Skeletal muscle tissue (tissue), 4 donors: ENCODE measurements around the gene AGAP3. TPM values are rescaled to one million over a fixed set of nuclear protein-coding genes. Genes with fewer than 3 reads are reported as not detected.

Source experiments
- H3K27ac ChIP-seq: one replicate; pipeline ENCODE4 v1.7.0; 2013; ENCODE audit warnings: mild to moderate bottlenecking, low read depth, low read length, inconsistent platforms
- H3K27me3 ChIP-seq, 3 donors: one replicate each; pipeline ENCODE4 v1.7.0; 2013; ENCODE audit warnings: low read length in 3 of 3; ENCODE audit not compliant: control insufficient read depth in 3 of 3, insufficient read depth in 3 of 3
- H3K36me3 ChIP-seq, 3 donors: one replicate each; pipeline ENCODE4 v1.7.0; 2013; ENCODE audit warnings: low read length in 3 of 3; ENCODE audit not compliant: control insufficient read depth in 3 of 3, insufficient read depth in 3 of 3
- H3K4me1 ChIP-seq, 3 donors: one replicate each; pipeline ENCODE4 v1.7.0; 2013; ENCODE audit warnings: low read length in 3 of 3, mild to moderate bottlenecking in 3 of 3; ENCODE audit not compliant: control insufficient read depth in 3 of 3, insufficient read depth in 3 of 3
- H3K4me3 ChIP-seq, 3 donors: one replicate each; pipeline ENCODE4 v1.7.0; 2013; ENCODE audit warnings: low read length in 3 of 3
- H3K9ac ChIP-seq, 3 donors: one replicate each; pipeline ENCODE4 v1.7.0; 2013; ENCODE audit warnings: low read length in 3 of 3, mild to moderate bottlenecking in 3 of 3, moderate library complexity in 2 of 3, low read depth in 1 of 3
- H3K9me3 ChIP-seq, 3 donors: one replicate each; pipeline ENCODE4 v1.7.0; 2013; ENCODE audit warnings: low read length in 3 of 3; ENCODE audit not compliant: control insufficient read depth in 3 of 3
- total RNA-seq: library from RNA; depleted of rRNA; stranded (reverse); fragments of >200 nt; gene quantifications from one replicate; pipeline ENCODE4 v1.2.3, GENCODE V29; 2014
- donor health status: Osteomylitis.

The AGAP3 gene
- total RNA-seq, 1 donor from 2014 or later = 28.7 TPM

GRCh38 chr7:151172273-151173141 is 86.2 kb downstream of the AGAP3 start:
- peaks cover 10 to 72% (median 20%) of the 10 kb centered on the region in 3 donors for H3K4me1 ChIP-seq
- H3K4me3 ChIP-seq = no peak overlapping the region
- H3K36me3 ChIP-seq = peaks cover 2 to 15% (median 9%) of the 10 kb centered on the region in 3 donors
- H3K9ac ChIP-seq = no peak overlapping the region
- peaks cover 3 to 7% (median 5%) of the 10 kb centered on the region in 3 donors for H3K27me3 ChIP-seq
- H3K27ac ChIP-seq = no peak overlapping the region
- H3K9me3 ChIP-seq = no peaks in the 10 kb centered on the region

GRCh38 chr7:151173386-151174245 is 87.3 kb downstream of the AGAP3 start:
- peaks cover 10 to 73% (median 25%) of the 10 kb centered on the region in 3 donors for H3K4me1 ChIP-seq
- no peak overlapping the region for H3K4me3 ChIP-seq
- peaks cover 3 to 5% (median 4%) of the 10 kb centered on the region in 3 donors for H3K27me3 ChIP-seq
- H3K9me3 ChIP-seq = no peaks in the 10 kb centered on the region
- no peak overlapping the region for H3K27ac ChIP-seq
- peaks cover 2 to 17% (median 9%) of the 10 kb centered on the region in 3 donors for H3K36me3 ChIP-seq
- H3K9ac ChIP-seq = no peak overlapping the region

GRCh38 chr7:151174246-151175046 is 88.2 kb downstream of the AGAP3 start:
- Histone ChIP-seq H3K4me1 (peaks cover 16 to 73% (median 31%) of the 10 kb centered on the region in 3 donors), H3K36me3 (peaks cover 6 to 20% (median 14%) of the 10 kb centered on the region in 3 donors), H3K9me3 (no peaks in the 10 kb centered on the region), H3K27me3 (peaks cover 3 to 5% (median 4%) of the 10 kb centered on the region in 3 donors), H3K4me3 (no peak overlapping the region), H3K27ac (peak overlapping the region; percentile 12), H3K9ac (peak overlapping the region in 1 of 3 donors; percentile 50)

DNA sequence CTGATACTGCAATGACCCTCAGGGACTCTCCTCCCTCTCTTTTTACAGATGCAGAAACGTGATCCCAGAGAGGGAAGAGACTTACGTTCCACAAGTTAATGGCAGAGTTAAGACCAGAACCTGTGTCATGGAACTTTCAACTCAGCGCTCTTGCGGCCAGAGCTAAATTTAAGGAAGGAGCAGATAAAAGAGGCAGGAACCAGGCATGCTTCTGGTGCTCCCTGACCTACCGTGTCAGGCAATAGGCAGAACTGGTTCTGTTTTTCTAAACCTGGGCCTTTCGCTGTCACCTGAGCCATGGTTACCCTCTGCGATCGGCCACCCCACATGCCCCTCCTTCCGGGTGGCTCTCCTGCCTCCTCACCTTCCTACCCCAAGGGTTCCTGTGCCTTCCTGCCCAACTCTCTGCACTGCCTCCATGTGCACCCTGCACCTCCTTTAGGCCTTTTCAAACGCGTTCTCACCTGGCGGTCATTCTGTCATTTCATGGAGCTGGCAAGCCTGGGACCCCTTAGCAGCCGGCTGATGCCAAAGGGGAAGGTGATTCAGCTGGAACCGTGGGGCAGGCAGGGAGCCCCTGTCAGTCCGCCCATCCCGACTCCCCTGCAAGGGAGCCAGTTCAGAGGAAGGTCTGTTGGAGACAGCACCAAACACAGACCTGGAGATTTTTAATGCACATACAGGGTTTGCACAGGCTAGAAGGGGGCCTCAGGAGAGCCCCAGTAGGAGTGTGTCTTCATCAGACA is 88.9 kb downstream of the AGAP3 start:
- Histone ChIP-seq H3K9ac (peak overlapping the region in 1 of 3 donors; percentile 50), H3K4me1 (peaks cover 23 to 74% (median 34%) of the 10 kb centered on the region in 3 donors), H3K27me3 (peaks cover 3 to 5% (median 4%) of the 10 kb centered on the region in 3 donors), H3K9me3 (no peaks in the 10 kb centered on the region), H3K36me3 (peaks cover 6 to 21% (median 17%) of the 10 kb centered on the region in 3 donors), H3K4me3 (no peak overlapping the region), H3K27ac (no peak overlapping the region)

- peaks cover 29 to 77% (median 40%) of the 10 kb centered on the region in 3 donors for H3K4me1 ChIP-seq
- peaks cover 11 to 27% (median 24%) of the 10 kb centered on the region in 3 donors for H3K36me3 ChIP-seq
- peaks cover 3 to 5% (median 4%) of the 10 kb centered on the region in 3 donors for H3K27me3 ChIP-seq
- no peaks in the 10 kb centered on the region for H3K9me3 ChIP-seq
- H3K4me3 ChIP-seq = no peak overlapping the region
- H3K27ac ChIP-seq = no peak overlapping the region
- peak overlapping the region in 1 of 3 donors; percentile 50 for H3K9ac ChIP-seq
These were observed 89.6 kb downstream of the AGAP3 start for GRCh38 chr7:151175793-151176311.

DNA sequence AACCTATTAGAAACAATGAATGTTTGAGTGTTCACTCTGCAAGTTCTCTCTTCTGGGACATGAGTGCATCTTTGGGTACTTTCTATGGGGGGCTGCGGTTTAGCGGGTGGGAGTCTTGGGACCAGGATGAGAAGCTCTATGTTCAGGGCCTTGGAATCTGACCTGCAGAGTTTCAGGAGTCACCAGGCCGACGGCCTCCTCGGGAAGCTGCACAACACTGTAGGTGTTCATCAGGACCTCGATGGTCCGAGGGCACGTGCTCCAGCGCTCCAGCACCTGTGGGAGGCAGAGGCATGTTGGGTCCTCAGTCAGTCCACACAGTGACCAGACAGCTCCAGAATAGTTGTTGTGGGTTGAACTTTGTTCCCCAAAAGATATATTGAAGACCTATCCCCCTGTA is 90.1 kb downstream of the AGAP3 start:
- no peak overlapping the region for H3K4me3 ChIP-seq
- H3K9ac ChIP-seq = no peak overlapping the region
- H3K9me3 ChIP-seq = no peaks in the 10 kb centered on the region
- peaks cover 3 to 5% (median 4%) of the 10 kb centered on the region in 3 donors for H3K27me3 ChIP-seq
- peaks cover 11 to 30% (median 27%) of the 10 kb centered on the region in 3 donors for H3K36me3 ChIP-seq
- H3K4me1 ChIP-seq = peaks cover 32 to 78% (median 46%) of the 10 kb centered on the region in 3 donors
- H3K27ac ChIP-seq = no peak overlapping the region

- H3K27ac ChIP-seq = no peak overlapping the region
These were observed 91.0 kb downstream of the AGAP3 start for GRCh38 chr7:151177310-151177709.

DNA sequence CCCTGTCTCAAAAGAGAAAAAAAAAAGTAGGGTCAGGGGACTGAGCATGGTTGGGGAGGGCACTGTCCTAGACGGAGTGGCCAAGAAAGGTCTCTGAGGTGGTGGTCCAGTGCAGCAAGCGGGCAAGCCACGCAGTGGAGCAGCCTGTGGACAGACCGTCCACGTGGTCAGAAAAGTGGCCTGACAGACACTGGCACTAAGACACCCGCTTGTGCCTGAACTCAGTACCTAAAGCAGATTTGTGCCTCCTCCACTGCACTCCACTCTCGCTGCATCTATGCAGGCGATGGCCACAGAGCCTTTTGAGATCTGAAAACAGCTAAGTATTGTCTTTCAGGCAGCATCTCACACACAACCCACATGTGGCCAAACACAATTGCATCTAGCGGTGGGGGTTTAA is 92.0 kb downstream of the AGAP3 start:
- Histone ChIP-seq H3K4me3 (no peak overlapping the region), H3K27ac (no peak overlapping the region), H3K36me3 (peaks cover 9 to 33% (median 30%) of the 10 kb centered on the region in 3 donors), H3K9ac (peak overlapping the region in 2 of 3 donors; percentile 32 to 45), H3K4me1 (peaks cover 39 to 83% (median 57%) of the 10 kb centered on the region in 3 donors), H3K27me3 (peaks cover 3 to 5% (median 4%) of the 10 kb centered on the region in 3 donors), H3K9me3 (no peaks in the 10 kb centered on the region)

More at GRCh38 chr7:151177310-151177709, 91.0 kb downstream of the AGAP3 start:
- Histone ChIP-seq H3K9ac (no peak overlapping the region), H3K4me3 (no peak overlapping the region), H3K36me3 (peaks cover 11 to 30% (median 27%) of the 10 kb centered on the region in 3 donors), H3K4me1 (peaks cover 37 to 83% (median 51%) of the 10 kb centered on the region in 3 donors), H3K27me3 (peaks cover 3 to 5% (median 4%) of the 10 kb centered on the region in 3 donors), H3K9me3 (no peaks in the 10 kb centered on the region)
